ENCODE results near the gene EML2.
A peak's percentile ranks its signal among the peaks of the same experiment; 100 is the strongest.
"Not testable (repeated sequence)": the region's sequence is repeated elsewhere in the genome, so short reads cannot be mapped to it uniquely, and the experiment has no call there.

Gene EML2
- 9.7 to 26.5 (median 14.5) reads per million in 17 experiments for total RNA-seq

GRCh38 chr19:45638930-45639729, at the start of gene EML2:
Gene EML2 (minus strand): TSS chr19:45639397. CDS start chr19:45639376, 21 bp downstream.
- peak; percentile 31 to 78 (median 56) for DNase-seq

GRCh38 chr19:45687599-45687998, 48.4 kb upstream of the EML2 start:
- no peak for DNase-seq

GRCh38 chr19:45685045-45685444, 45.8 kb upstream of the EML2 start:
- DNase-seq, result not testable (repeated sequence)

- no peak for DNase-seq
Measured at GRCh38 chr19:45682908-45683307, 43.7 kb upstream of the EML2 start.

GRCh38 chr19:45682117-45682516, 42.9 kb upstream of the EML2 start:
- DNase-seq, result no peak

GRCh38 chr19:45681391-45682015, 42.3 kb upstream of the EML2 start:
- peak; percentile 78 to 88 (median 84) for DNase-seq

GRCh38 chr19:45677351-45678230, 38.4 kb upstream of the EML2 start:
- DNase-seq, result peak; percentile 39 to 76 (median 61)

GRCh38 chr19:45676851-45677263, 37.7 kb upstream of the EML2 start:
- no peak for DNase-seq

- DNase-seq, result no peak
Measured at GRCh38 chr19:45674946-45675345, 35.7 kb upstream of the EML2 start.

GRCh38 chr19:45670670-45671453, 31.7 kb upstream of the EML2 start:
- peak; percentile 72 to 87 (median 76) for DNase-seq

GRCh38 chr19:45668342-45668871, 29.2 kb upstream of the EML2 start:
- DNase-seq, result peak in 3 of 4 experiments; percentile 38 to 59 (median 38)

GRCh38 chr19:45667620-45668341, 28.6 kb upstream of the EML2 start, which contains the start of gene GIPR:
Gene GIPR (plus strand): TSS chr19:45668221. CDS start chr19:45669521, 1,300 bp downstream.
- DNase-seq, result peak; percentile 58 to 83 (median 74)

- peak in 1 of 4 experiments; percentile 29 for DNase-seq
Measured at GRCh38 chr19:45664575-45664974, 25.4 kb upstream of the EML2 start.

- peak in 1 of 4 experiments; percentile 17 for DNase-seq
Measured at GRCh38 chr19:45663800-45664199, 24.6 kb upstream of the EML2 start.

- DNase-seq, result no peak
Measured at GRCh38 chr19:45660636-45661035, 21.4 kb upstream of the EML2 start.

- no peak for DNase-seq
Measured at GRCh38 chr19:45659096-45659729, 20.0 kb upstream of the EML2 start.

- no peak for DNase-seq
Measured at GRCh38 chr19:45657520-45658167, 18.4 kb upstream of the EML2 start.

- no peak for DNase-seq
Measured at GRCh38 chr19:45655073-45655472, 15.9 kb upstream of the EML2 start.

- no peak for DNase-seq
Measured at GRCh38 chr19:45653634-45654033, 14.4 kb upstream of the EML2 start.

- no peak for DNase-seq
Measured at GRCh38 chr19:45650722-45651121, 11.5 kb upstream of the EML2 start.
